Gastroesophageal sphincter (tissue), 4 donors: ENCODE results near the gene DDIT3. TPM values are rescaled to one million over a fixed set of nuclear protein-coding genes. Genes with fewer than 3 reads are reported as not detected.

Experiments
- ATAC-seq: fragments of 150-250 bp; one replicate; pipeline ENCODE4 v1.9.1; 2016; ENCODE audit warnings: mild to moderate bottlenecking, moderate library complexity
- H3K27ac ChIP-seq, 4 donors: fragments of 200-600 bp; sonication (generic) in 3 of 4; 1 replicate in 3 of 4; 2 replicates in 1 of 4; pipeline ENCODE4 v1.5.1; 2016 to 2019
- H3K27me3 ChIP-seq: fragments of 200-600 bp; sonication (generic); one replicate; pipeline ENCODE4 v1.5.1; 2019
- H3K36me3 ChIP-seq, 2 donors: fragments of 200-600 bp; sonication (generic); one replicate each; pipeline ENCODE4 v1.5.1; 2019; ENCODE audit warnings: control low read depth in 1 of 2
- H3K4me1 ChIP-seq, 3 donors: fragments of 200-600 bp; sonication (generic); 1 replicate in 2 of 3; 2 replicates in 1 of 3; pipeline ENCODE4 v1.5.1; 2016 to 2019; ENCODE audit warnings: control low read depth in 2 of 3
- H3K4me3 ChIP-seq, 2 donors: fragments of 200-600 bp; sonication (generic); one replicate each; pipeline ENCODE4 v1.5.1; 2019; ENCODE audit warnings: mild to moderate bottlenecking in 1 of 2, moderate library complexity in 1 of 2
- H3K9me3 ChIP-seq, 3 donors: fragments of 200-600 bp; sonication (generic); one replicate each; pipeline ENCODE4 v1.5.1; 2017 to 2019; ENCODE audit warnings: control low read depth in 2 of 3
- CTCF ChIP-seq, 4 experiments: fragments of 200-600 bp in 2 of 4; fragments of 450-650 bp in 2 of 4; sonication (generic) in 1 of 4; IDR thresholded peaks; one replicate each; pipeline ENCODE4 v1.5.1; 2017 to 2019; ENCODE audit warnings: antibody characterized with exemption in 4 of 4, mild to moderate bottlenecking in 2 of 4, moderate library complexity in 2 of 4
- EP300 ChIP-seq: sonication (generic); formaldehyde crosslinking; IDR thresholded peaks from one replicate; pipeline ENCODE4 v1.6.1; 2017; ENCODE audit warnings: antibody characterized with exemption, mild to moderate bottlenecking
- POLR2A ChIP-seq, 2 donors: fragments of 450-650 bp; IDR thresholded peaks; one replicate each; pipeline ENCODE4 v1.6.1; 2017; ENCODE audit warnings: antibody characterized with exemption in 2 of 2, mild to moderate bottlenecking in 2 of 2, moderate library complexity in 1 of 2
- POLR2AphosphoS5 ChIP-seq: sonication (generic); formaldehyde crosslinking; IDR thresholded peaks from one replicate; pipeline ENCODE4 v1.6.1; 2017; ENCODE audit warnings: antibody characterized with exemption
- WGBS, 2 donors: methylation state at CpG; one replicate each; pipeline ENCODE4 v1.1.5; 2018; ENCODE audit warnings: low coverage in 1 of 2; 5-methylcytosine and 5-hydroxymethylcytosine counted together
- total RNA-seq, 4 donors: library from RNA; depleted of rRNA; stranded (reverse); fragments of >200 nt; gene quantifications; one replicate each; pipeline ENCODE4 v1.1.0, GENCODE V29; 2016

Gene DDIT3
- total RNA-seq, 4 donors from 2014 or later: 17.7 to 41.2 (median 36.5) TPM

- Histone ChIP-seq H3K4me3 (peak overlapping the region; percentile 87 to 99), H3K27me3 (peaks cover 28% of the 10 kb centered on the region), H3K27ac (peak overlapping the region; percentile 92 to 95 (median 94)), H3K9me3 (no peaks in the 10 kb centered on the region), H3K4me1 (peaks cover 3 to 55% (median 15%) of the 10 kb centered on the region in 3 donors), H3K36me3 (peaks cover 0 to 5% of the 10 kb centered on the region in 2 donors)
- ATAC-seq: no peak
- TF ChIP-seq CTCF (IDR thresholded peaks at IDR 0.05) (no peak), EP300 (no peak)
- 22 to 23% methylated on average over 8 to 9 of the region's 9 CpGs for WGBS, 2 donors
Observed at GRCh38 chr12:57547288-57548012, 27.1 kb upstream of the DDIT3 start.

- H3K4me3 ChIP-seq: peak within 1 kb of the TSS; percentile 87 to 99
- H3K36me3 ChIP-seq: peaks cover 0 to 12% of the 10 kb centered on the region in 2 donors
- H3K27me3 ChIP-seq: peaks cover 28% of the 10 kb centered on the region
- peak; percentile 99 for ATAC-seq
- peak; percentile 32 for TF ChIP-seq POLR2AphosphoS5
- TF ChIP-seq EP300: no peak
- peak in 1 of 2 donors; percentile 30 for TF ChIP-seq POLR2A (IDR thresholded peaks at IDR 0.05)
- TF ChIP-seq CTCF (IDR thresholded peaks at IDR 0.05): peak in 1 of 4 experiments; percentile 9
- no peaks in the 10 kb centered on the region for H3K9me3 ChIP-seq
- 1 to 3% methylated on average over 10 to 26 of the region's 56 CpGs for whole genome bisulfite sequencing, 2 donors
- peaks cover 3 to 55% (median 15%) of the 10 kb centered on the region in 3 donors for H3K4me1 ChIP-seq
- peak within 1 kb of the TSS; percentile 92 to 95 (median 94) for H3K27ac ChIP-seq
Observed at GRCh38 chr12:57546438-57547287, 26.3 kb upstream of the DDIT3 start, which contains the start of gene DCTN2. Gene DCTN2, minus strand, starts transcription at chr12:57547192. Its CDS starts 129 bp downstream, at chr12:57547063.

GRCh38 chr12:57545809-57546437, 25.6 kb upstream of the DDIT3 start:
- Histone ChIP-seq H3K36me3 (peaks cover 0 to 19% of the 10 kb centered on the region in 2 donors), H3K9me3 (no peaks in the 10 kb centered on the region), H3K27me3 (peaks cover 28% of the 10 kb centered on the region), H3K4me3 (peak overlapping the region; percentile 87 to 99), H3K4me1 (peaks cover 3 to 55% (median 15%) of the 10 kb centered on the region in 3 donors), H3K27ac (peak overlapping the region; percentile 92 to 95 (median 94))
- no peak for TF ChIP-seq POLR2AphosphoS5
- ATAC-seq: no peak
- 18 to 42% methylated on average over 5 to 6 of the region's 15 CpGs for WGBS, 2 donors

GRCh38 chr12:57543581-57543980, 23.3 kb upstream of the DDIT3 start:
- no peak for TF ChIP-seq CTCF (IDR thresholded peaks at IDR 0.05)
- no peak for TF ChIP-seq EP300
- TF ChIP-seq POLR2AphosphoS5: no peak
- TF ChIP-seq POLR2A (IDR thresholded peaks at IDR 0.05): no peak
- Histone ChIP-seq H3K36me3 (peaks cover 0 to 37% of the 10 kb centered on the region in 2 donors), H3K4me1 (peaks cover 3 to 40% (median 11%) of the 10 kb centered on the region in 3 donors), H3K27ac (no peak overlapping the region), H3K27me3 (peaks cover 5% of the 10 kb centered on the region), H3K9me3 (no peaks in the 10 kb centered on the region), H3K4me3 (no peak overlapping the region)
- WGBS, 2 donors: 100% methylated on average over 1 of the region's 2 CpGs; no CpG with 5 or more reads in 1 of the 2 donors
- no peak for ATAC-seq

- no peaks in the 10 kb centered on the region for H3K27me3 ChIP-seq
- peaks cover 3 to 34% (median 11%) of the 10 kb centered on the region in 3 donors for H3K4me1 ChIP-seq
- no peak overlapping the region for H3K27ac ChIP-seq
- no peak overlapping the region for H3K4me3 ChIP-seq
- no peak for ATAC-seq
- no peaks in the 10 kb centered on the region for H3K9me3 ChIP-seq
- 86 to 88% methylated on average over 1 to 2 of the region's 2 CpGs for WGBS, 2 donors
- peaks cover 0 to 50% of the 10 kb centered on the region in 2 donors for H3K36me3 ChIP-seq
- TF ChIP-seq POLR2A (IDR thresholded peaks at IDR 0.05): no peak
- no peak for TF ChIP-seq POLR2AphosphoS5
- no peak for TF ChIP-seq EP300
- no peak for TF ChIP-seq CTCF (IDR thresholded peaks at IDR 0.05)
Observed at GRCh38 chr12:57541717-57542116, 21.4 kb upstream of the DDIT3 start.
